PC-9 (cell line): Measurements from ENCODE around the gene VDAC1. TPM values are rescaled to one million over a fixed set of nuclear protein-coding genes. Genes with fewer than 3 reads are reported as not detected.

Experiments
- BruUV-seq: library from RNA; stranded (reverse); fragments of 400-500 nt; replicated peaks from 2 replicates; lab custom pipeline; 2021; lab: Mats Ljungman, UMichigan
- CTCF ChIA-PET: fragments of 300-600 bp; sonication (Branson Sonifier 250); formaldehyde crosslinking; loops from one replicate; lab custom pipeline; 2022; ENCODE audit warnings: antibody characterized with exemption; lab: Charles Lee
- POLR2A ChIA-PET: fragments of 300-600 bp; sonication (Branson Sonifier 250); formaldehyde crosslinking; loops from one replicate; lab custom pipeline; 2022; ENCODE audit warnings: antibody characterized with exemption; ENCODE audit not compliant: unreplicated experiment; lab: Charles Lee
- DNase-seq, 2 experiments: peaks; one replicate each; pipeline versions ENCODE4 v3.0.0 to v3.0.0-alpha.2; 2015 to 2022; ENCODE audit warnings: mixed read lengths in 1 of 2
- H2AFZ ChIP-seq: fragments of 200-600 bp; sonication (generic); 2 replicates; pipeline ENCODE4 v1.8.1; 2017; ENCODE audit warnings: antibody characterized with exemption
- H3F3A ChIP-seq: fragments of 200-600 bp; sonication (generic); 2 replicates; pipeline ENCODE4 v1.8.1; 2017; ENCODE audit warnings: antibody characterized with exemption, mild to moderate bottlenecking, low read depth; ENCODE audit not compliant: insufficient read depth
- H3K27ac ChIP-seq: fragments of 200-600 bp; sonication (generic); 2 replicates; pipeline ENCODE4 v1.6.1; 2016; ENCODE audit warnings: mixed run types
- H3K27me3 ChIP-seq: fragments of 200-600 bp; sonication (generic); 2 replicates; pipeline ENCODE4 v1.6.1; 2016; ENCODE audit warnings: low read depth, mixed run types; ENCODE audit not compliant: insufficient read depth
- H3K36me3 ChIP-seq: fragments of 200-600 bp; sonication (generic); 2 replicates; pipeline ENCODE4 v1.6.1; 2016; ENCODE audit warnings: low read depth, mixed run types
- H3K4me1 ChIP-seq: fragments of 200-600 bp; sonication (generic); replicated peaks from 2 replicates; pipeline ENCODE4 v1.6.1; 2016; ENCODE audit warnings: mixed run types; ENCODE audit not compliant: insufficient read depth
- H3K4me2 ChIP-seq: fragments of 200-600 bp; sonication (generic); 2 replicates; pipeline ENCODE4 v1.6.1; 2017; ENCODE audit warnings: mixed run types
- H3K4me3 ChIP-seq: fragments of 200-600 bp; sonication (generic); 2 replicates; pipeline ENCODE4 v1.6.1; 2016; ENCODE audit warnings: mixed run types
- H3K79me2 ChIP-seq: fragments of 200-600 bp; sonication (generic); 2 replicates; pipeline ENCODE4 v1.6.1; 2017; ENCODE audit warnings: low read depth, mixed run types
- H3K9me2 ChIP-seq: fragments of 200-600 bp; sonication (generic); 2 replicates; pipeline ENCODE4 v1.8.1; 2017; ENCODE audit warnings: mild to moderate bottlenecking; ENCODE audit not compliant: insufficient read depth
- H3K9me3 ChIP-seq: fragments of 200-600 bp; sonication (generic); 2 replicates; pipeline ENCODE4 v1.8.1; 2016; ENCODE audit warnings: low read depth; ENCODE audit not compliant: insufficient read depth
- H4K20me1 ChIP-seq: fragments of 200-600 bp; sonication (generic); 2 replicates; pipeline ENCODE4 v1.8.1; 2017; ENCODE audit not compliant: insufficient read depth
- EZH2 ChIP-seq: fragments of 200-600 bp; sonication (generic); IDR thresholded peaks from 2 replicates; pipeline ENCODE4 v1.8.0; 2017; ENCODE audit warnings: antibody characterized with exemption, low read depth
- intact Hi-C: fragments of 100-400 bp; cut with micrococcal nuclease; formaldehyde crosslinking; loops from one replicate; pipeline ENCODE4 v1.10.0; 2022; ENCODE audit not compliant: unreplicated experiment
- total RNA-seq: library from RNA; stranded (reverse); gene quantifications from 2 replicates; pipeline ENCODE4 v1.2.3, GENCODE V29; 2021
- TF ChIP-seq, protein P1 (sequence below): fragments of 200-600 bp; sonication (generic); conservative IDR thresholded peaks from 2 replicates; pipeline ENCODE4 v1.6.1; 2017; ENCODE audit warnings: mixed run types, antibody characterized with exemption, mild to moderate bottlenecking, moderate library complexity

The VDAC1 gene
- total RNA-seq, 1 experiment from 2014 or later, result 228 TPM

DNA sequence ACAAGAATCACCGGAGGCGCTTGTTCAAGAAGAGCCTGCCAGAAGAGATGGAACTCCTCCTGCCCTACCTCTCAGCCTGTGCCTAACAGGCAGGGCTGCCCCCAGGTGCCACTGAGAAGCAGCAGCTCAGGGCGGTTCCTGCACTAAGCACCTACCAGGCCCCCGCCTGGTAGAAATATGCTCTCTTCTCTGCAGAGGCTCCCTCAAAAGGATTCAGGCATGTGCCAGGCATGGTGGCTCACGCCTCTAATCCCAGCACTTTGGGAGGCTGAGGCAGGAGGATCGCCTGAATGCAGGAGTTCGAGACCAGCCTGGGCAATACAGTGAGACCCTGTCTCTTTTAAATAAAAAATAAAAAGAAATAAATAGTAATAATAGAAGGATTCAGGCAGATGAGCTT lies 6.0 kb downstream of the VDAC1 start:
- TF ChIP-seq, protein P1, sequence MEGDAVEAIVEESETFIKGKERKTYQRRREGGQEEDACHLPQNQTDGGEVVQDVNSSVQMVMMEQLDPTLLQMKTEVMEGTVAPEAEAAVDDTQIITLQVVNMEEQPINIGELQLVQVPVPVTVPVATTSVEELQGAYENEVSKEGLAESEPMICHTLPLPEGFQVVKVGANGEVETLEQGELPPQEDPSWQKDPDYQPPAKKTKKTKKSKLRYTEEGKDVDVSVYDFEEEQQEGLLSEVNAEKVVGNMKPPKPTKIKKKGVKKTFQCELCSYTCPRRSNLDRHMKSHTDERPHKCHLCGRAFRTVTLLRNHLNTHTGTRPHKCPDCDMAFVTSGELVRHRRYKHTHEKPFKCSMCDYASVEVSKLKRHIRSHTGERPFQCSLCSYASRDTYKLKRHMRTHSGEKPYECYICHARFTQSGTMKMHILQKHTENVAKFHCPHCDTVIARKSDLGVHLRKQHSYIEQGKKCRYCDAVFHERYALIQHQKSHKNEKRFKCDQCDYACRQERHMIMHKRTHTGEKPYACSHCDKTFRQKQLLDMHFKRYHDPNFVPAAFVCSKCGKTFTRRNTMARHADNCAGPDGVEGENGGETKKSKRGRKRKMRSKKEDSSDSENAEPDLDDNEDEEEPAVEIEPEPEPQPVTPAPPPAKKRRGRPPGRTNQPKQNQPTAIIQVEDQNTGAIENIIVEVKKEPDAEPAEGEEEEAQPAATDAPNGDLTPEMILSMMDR, result no peak
- TF ChIP-seq EZH2, result no peak
- BruUV-seq, result no TSS peak
- H3F3A ChIP-seq, result peaks cover 56% of the 10 kb centered on the region; the same call in 1 of the 2 replicates
- H3K79me2 ChIP-seq, result peaks cover 100% of the 10 kb centered on the region
- no peaks in the 10 kb centered on the region for H3K9me2 ChIP-seq
- ChIA-PET POLR2A (no interaction called here), CTCF (no interaction called here)
- no peaks in the 10 kb centered on the region for H3K9me3 ChIP-seq
- no peak overlapping the region for H3K4me3 ChIP-seq
- H4K20me1 ChIP-seq, result peaks cover 98% of the 10 kb centered on the region
- H2AFZ ChIP-seq, result no peak overlapping the region
- H3K27me3 ChIP-seq, result no peaks in the 10 kb centered on the region
- no peak for DNase-seq
- no peak overlapping the region for H3K27ac ChIP-seq
- no peak overlapping the region for H3K4me2 ChIP-seq
- intact Hi-C loops, result no loop called here
- peaks cover 75% of the 10 kb centered on the region for H3K4me1 ChIP-seq
- peaks cover 10% of the 10 kb centered on the region for H3K36me3 ChIP-seq

DNA sequence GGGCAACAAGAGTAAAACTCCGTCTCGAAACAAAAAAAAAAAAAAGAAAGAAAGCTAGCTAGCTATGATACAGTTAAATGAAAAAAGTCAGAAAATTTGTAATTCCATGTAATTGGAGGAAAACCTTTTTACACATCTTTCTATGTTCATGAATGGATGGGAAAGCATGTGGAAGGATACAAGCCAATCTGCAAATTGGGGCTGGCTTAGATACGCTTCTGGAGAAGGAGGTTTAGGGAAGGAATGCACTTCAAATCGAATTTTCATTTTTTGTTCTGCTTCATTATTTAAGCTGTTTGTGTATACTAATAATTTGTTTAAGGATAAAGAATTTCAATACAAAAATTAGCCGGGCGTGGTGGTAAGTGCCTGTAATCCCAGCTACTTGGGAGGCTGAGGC lies 6.7 kb downstream of the VDAC1 start:
- no peak for DNase-seq
- Histone ChIP-seq H3K9me3 (no peaks in the 10 kb centered on the region), H3K4me2 (no peak overlapping the region), H3K79me2 (peaks cover 100% of the 10 kb centered on the region), H3K4me3 (no peak overlapping the region), H4K20me1 (peaks cover 98% of the 10 kb centered on the region), H3K4me1 (peaks cover 83% of the 10 kb centered on the region), H3K9me2 (no peaks in the 10 kb centered on the region), H3K27ac (no peak overlapping the region), H3K27me3 (no peaks in the 10 kb centered on the region), H3F3A (peaks cover 64% of the 10 kb centered on the region), H3K36me3 (peaks cover 10% of the 10 kb centered on the region), H2AFZ (no peak overlapping the region)
- POLR2A ChIA-PET, result no interaction called here
- TF ChIP-seq, protein P1, result no peak
- TF ChIP-seq EZH2, result no peak
- no TSS peak for BruUV-seq
- intact Hi-C loops, result no loop called here
- CTCF ChIA-PET, result no interaction called here

DNA sequence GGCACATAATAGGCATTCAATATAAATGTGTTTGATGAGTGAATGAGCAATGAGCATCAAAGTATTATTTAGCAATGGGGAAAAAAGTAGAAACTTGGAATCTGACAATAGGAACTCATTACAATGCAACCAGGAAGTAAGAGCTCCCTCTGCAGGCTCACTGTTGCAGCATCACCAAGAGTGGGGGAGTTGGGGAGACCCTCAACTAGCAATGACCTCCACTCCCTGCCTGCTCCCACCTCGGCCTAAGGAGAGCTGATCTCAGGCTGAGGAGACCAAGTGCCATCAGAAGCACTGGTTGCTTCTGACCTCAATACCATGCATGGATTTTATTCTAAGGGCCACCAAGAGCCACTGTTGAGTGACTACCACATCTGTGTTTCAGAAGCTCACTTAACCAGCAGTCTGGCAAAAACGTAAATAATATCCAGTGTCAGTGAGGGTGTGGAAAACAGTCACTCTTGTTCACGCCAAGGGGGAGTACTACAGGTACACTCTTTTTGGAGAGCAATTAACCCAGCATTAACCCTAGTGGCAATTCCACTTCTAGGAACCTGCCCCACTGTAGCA lies 8.0 kb downstream of the VDAC1 start:
- CTCF ChIA-PET, result interaction anchor here (0.5 to 0.6 kb wide), 5 partner anchors 15 to 1386 kb away, joined by 3 to 9 read pairs (median 4); no protein-coding TSS in a partner anchor
- TF ChIP-seq EZH2, result no peak
- TF ChIP-seq, protein P1, result peak; percentile 67
- Histone ChIP-seq H3K4me2 (peak overlapping the region; percentile 54; the same call in 1 of the 2 replicates), H3K4me1 (peaks cover 79% of the 10 kb centered on the region), H3K36me3 (peaks cover 12% of the 10 kb centered on the region), H3K27ac (no peak overlapping the region), H2AFZ (no peak overlapping the region), H3K79me2 (peaks cover 100% of the 10 kb centered on the region), H3K4me3 (no peak overlapping the region), H3K27me3 (no peaks in the 10 kb centered on the region), H3F3A (peaks cover 60% of the 10 kb centered on the region), H3K9me3 (no peaks in the 10 kb centered on the region), H4K20me1 (peaks cover 97% of the 10 kb centered on the region), H3K9me2 (no peaks in the 10 kb centered on the region)
- POLR2A ChIA-PET, result interaction anchor here (0.6 kb wide), 2 partner anchors 21 to 24 kb away, joined by 4 to 10 read pairs; no protein-coding TSS in a partner anchor
- DNase-seq, result no peak
- intact Hi-C loops, result no loop called here
- BruUV-seq, result no TSS peak
